ENCODE measurements around the gene RHO. TPM values are rescaled to one million over a fixed set of nuclear protein-coding genes. Genes with fewer than 3 reads are reported as not detected.

The RHO gene
- total and polyA plus RNA-seq, 2 experiments from 2014 or later = 0.19 TPM; not detected in 1

DNA sequence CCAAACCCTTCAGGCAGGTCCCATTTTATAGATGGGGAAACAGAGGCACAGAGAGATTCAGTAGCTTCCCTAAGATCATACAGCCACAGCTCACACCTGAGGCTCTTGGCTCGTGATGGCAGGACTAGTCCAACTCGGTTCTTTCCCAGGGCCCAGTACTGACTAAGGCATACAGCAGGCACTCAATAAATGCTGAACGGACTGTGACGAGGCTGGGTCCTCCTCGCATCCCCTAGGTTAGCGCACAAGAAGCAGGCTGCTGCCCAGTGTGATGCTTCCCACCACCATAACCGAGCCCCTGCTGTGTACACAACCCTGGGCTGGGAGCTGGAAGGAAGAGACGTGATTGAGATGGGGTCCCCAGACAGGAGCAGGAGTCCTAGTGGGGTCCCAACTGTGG is 53.2 kb downstream of the RHO start:
- H3K4me1 ChIP-seq (ENCODE audit: insufficient read depth) = no peaks in the 10 kb centered on the region
- H3K36me3 ChIP-seq (replicated peaks; ENCODE audit: insufficient read depth, low read depth) = no peaks in the 10 kb centered on the region
- no peak for DNase-seq (ENCODE audit: low spot score)
- 82% methylated on average over 8 of the region's 8 CpGs for WGBS (ENCODE audit: low lambda C conversion rate, missing lambda C conversion rate)
- H3K4me3 ChIP-seq = no peak overlapping the region
- H2AFZ ChIP-seq = no peak overlapping the region
- H3K4me2 ChIP-seq = no peak overlapping the region
- H3K9me2 ChIP-seq (replicated peaks; ENCODE audit: insufficient read depth) = no peaks in the 10 kb centered on the region
- no peak for TF ChIP-seq EZH2phosphoT487 (IDR thresholded peaks at IDR 0.05; ENCODE audit: low read depth, severe bottlenecking, unreplicated experiment)
- no peak for TF ChIP-seq EZH2 (IDR thresholded peaks at IDR 0.05; ENCODE audit: borderline replicate concordance)
- TF ChIP-seq, protein P1, sequence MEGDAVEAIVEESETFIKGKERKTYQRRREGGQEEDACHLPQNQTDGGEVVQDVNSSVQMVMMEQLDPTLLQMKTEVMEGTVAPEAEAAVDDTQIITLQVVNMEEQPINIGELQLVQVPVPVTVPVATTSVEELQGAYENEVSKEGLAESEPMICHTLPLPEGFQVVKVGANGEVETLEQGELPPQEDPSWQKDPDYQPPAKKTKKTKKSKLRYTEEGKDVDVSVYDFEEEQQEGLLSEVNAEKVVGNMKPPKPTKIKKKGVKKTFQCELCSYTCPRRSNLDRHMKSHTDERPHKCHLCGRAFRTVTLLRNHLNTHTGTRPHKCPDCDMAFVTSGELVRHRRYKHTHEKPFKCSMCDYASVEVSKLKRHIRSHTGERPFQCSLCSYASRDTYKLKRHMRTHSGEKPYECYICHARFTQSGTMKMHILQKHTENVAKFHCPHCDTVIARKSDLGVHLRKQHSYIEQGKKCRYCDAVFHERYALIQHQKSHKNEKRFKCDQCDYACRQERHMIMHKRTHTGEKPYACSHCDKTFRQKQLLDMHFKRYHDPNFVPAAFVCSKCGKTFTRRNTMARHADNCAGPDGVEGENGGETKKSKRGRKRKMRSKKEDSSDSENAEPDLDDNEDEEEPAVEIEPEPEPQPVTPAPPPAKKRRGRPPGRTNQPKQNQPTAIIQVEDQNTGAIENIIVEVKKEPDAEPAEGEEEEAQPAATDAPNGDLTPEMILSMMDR (IDR thresholded peaks at IDR 0.05; ENCODE audit: poor library complexity) = no peak
- no peaks in the 10 kb centered on the region for H4K20me1 ChIP-seq (ENCODE audit: insufficient read depth, poor library complexity, severe bottlenecking)
- no peaks in the 10 kb centered on the region for H3K9me3 ChIP-seq (ENCODE audit: low read depth)
- no peak overlapping the region for H3K27ac ChIP-seq
- no peaks in the 10 kb centered on the region for H3K27me3 ChIP-seq
- no peaks in the 10 kb centered on the region for H3K79me2 ChIP-seq

DNA sequence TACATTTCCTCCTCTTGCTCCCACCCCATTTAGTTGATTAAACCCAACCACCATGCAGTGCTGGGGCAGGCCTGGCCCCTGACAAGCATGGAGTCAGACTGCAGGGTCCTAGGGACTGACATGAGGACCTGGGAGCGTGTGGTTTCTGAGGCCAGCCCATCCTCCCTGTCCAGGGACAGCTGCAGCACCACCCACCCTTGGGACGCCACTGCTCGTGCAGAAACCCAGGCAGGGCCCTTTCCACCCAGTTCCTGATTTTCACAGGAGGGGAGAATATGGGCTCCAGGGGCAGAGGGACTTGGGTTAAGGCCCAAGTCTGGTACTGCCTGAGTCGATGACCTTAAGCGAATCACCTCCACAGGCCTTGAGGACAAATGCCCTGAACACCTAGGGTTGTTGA is 54.4 kb downstream of the RHO start:
- no peaks in the 10 kb centered on the region for H4K20me1 ChIP-seq (ENCODE audit: insufficient read depth, poor library complexity, severe bottlenecking)
- H3K4me1 ChIP-seq (ENCODE audit: insufficient read depth) = no peaks in the 10 kb centered on the region
- H3K9me3 ChIP-seq (ENCODE audit: low read depth) = no peaks in the 10 kb centered on the region
- H3K27ac ChIP-seq = no peak overlapping the region
- no peaks in the 10 kb centered on the region for H3K27me3 ChIP-seq
- H3K9me2 ChIP-seq (replicated peaks; ENCODE audit: insufficient read depth) = no peaks in the 10 kb centered on the region
- DNase-seq (ENCODE audit: low spot score) = no peak
- H3K79me2 ChIP-seq = no peaks in the 10 kb centered on the region
- H3K36me3 ChIP-seq (replicated peaks; ENCODE audit: insufficient read depth, low read depth) = no peaks in the 10 kb centered on the region
- no peak overlapping the region for H3K4me2 ChIP-seq
- no peak overlapping the region for H3K4me3 ChIP-seq
- no peak overlapping the region for H2AFZ ChIP-seq
- TF ChIP-seq EZH2phosphoT487 (IDR thresholded peaks at IDR 0.05; ENCODE audit: low read depth, severe bottlenecking, unreplicated experiment) (no peak), EZH2 (IDR thresholded peaks at IDR 0.05; ENCODE audit: borderline replicate concordance) (no peak)
- TF ChIP-seq, protein P1 (IDR thresholded peaks at IDR 0.05; ENCODE audit: poor library complexity) = no peak
- WGBS (ENCODE audit: low lambda C conversion rate, missing lambda C conversion rate) = 90% methylated on average over 5 of the region's 5 CpGs

DNA sequence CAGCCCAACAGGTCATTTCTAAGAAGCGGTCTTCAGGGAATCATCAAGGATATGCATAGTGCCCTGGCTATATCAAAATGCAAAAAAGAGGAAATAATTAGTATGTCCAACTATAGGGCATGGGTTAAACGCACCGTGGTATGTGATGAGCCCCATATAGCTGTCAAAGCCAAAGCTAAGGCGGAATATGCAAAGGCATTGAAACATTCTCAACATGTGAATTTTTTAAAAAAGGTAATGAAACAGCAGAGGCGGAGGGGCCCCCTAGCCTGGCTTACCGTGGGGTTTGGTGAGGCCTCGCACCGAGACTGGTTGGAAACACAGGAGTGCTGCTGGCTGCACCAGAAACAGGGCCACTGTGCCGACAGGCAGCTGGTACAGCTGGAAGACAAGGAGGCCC is 54.9 kb downstream of the RHO start:
- Histone ChIP-seq H3K79me2 (no peaks in the 10 kb centered on the region), H3K27ac (no peak overlapping the region), H2AFZ (no peak overlapping the region), H3K9me3 (ENCODE audit: low read depth) (no peaks in the 10 kb centered on the region), H3K4me1 (ENCODE audit: insufficient read depth) (no peaks in the 10 kb centered on the region), H3K27me3 (no peaks in the 10 kb centered on the region), H3K9me2 (replicated peaks; ENCODE audit: insufficient read depth) (no peaks in the 10 kb centered on the region), H4K20me1 (ENCODE audit: insufficient read depth, poor library complexity, severe bottlenecking) (no peaks in the 10 kb centered on the region), H3K4me3 (no peak overlapping the region), H3K36me3 (replicated peaks; ENCODE audit: insufficient read depth, low read depth) (no peaks in the 10 kb centered on the region), H3K4me2 (no peak overlapping the region)
- no peak for DNase-seq (ENCODE audit: low spot score)
- 95% methylated on average over 9 of the region's 9 CpGs for WGBS (ENCODE audit: low lambda C conversion rate, missing lambda C conversion rate)
- TF ChIP-seq EZH2phosphoT487 (IDR thresholded peaks at IDR 0.05; ENCODE audit: low read depth, severe bottlenecking, unreplicated experiment) (no peak), EZH2 (IDR thresholded peaks at IDR 0.05; ENCODE audit: borderline replicate concordance) (no peak)
- TF ChIP-seq, protein P1 (IDR thresholded peaks at IDR 0.05; ENCODE audit: poor library complexity) = no peak

DNA sequence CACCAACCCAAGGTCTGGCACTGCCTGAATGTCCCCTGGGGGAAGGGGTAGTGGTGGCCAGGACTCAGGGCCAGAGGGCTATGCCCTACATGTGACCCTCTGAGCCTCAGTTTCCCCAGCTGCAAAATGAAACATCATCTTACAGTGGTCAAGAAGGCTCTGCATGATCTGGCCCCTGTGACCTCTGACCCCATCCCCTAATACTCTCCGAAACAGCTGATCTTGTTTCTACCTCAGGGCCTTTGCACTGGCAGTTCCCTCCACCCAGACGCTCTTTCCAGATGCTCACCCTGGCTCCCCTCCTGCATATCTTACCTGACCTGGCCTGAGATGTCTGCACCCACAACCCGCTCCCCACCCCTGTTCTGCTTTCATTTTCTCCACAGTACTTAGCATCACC is 56.2 kb downstream of the RHO start:
- Histone ChIP-seq H3K27me3 (no peaks in the 10 kb centered on the region), H2AFZ (no peak overlapping the region), H3K27ac (no peak overlapping the region), H3K4me2 (no peak overlapping the region), H3K9me2 (replicated peaks; ENCODE audit: insufficient read depth) (no peaks in the 10 kb centered on the region), H3K36me3 (replicated peaks; ENCODE audit: insufficient read depth, low read depth) (no peaks in the 10 kb centered on the region), H3K4me1 (ENCODE audit: insufficient read depth) (no peaks in the 10 kb centered on the region), H3K4me3 (no peak overlapping the region), H3K79me2 (no peaks in the 10 kb centered on the region), H4K20me1 (ENCODE audit: insufficient read depth, poor library complexity, severe bottlenecking) (no peaks in the 10 kb centered on the region), H3K9me3 (ENCODE audit: low read depth) (no peaks in the 10 kb centered on the region)
- WGBS (ENCODE audit: low lambda C conversion rate, missing lambda C conversion rate) = 79% methylated on average over 3 of the region's 3 CpGs
- TF ChIP-seq EZH2 (IDR thresholded peaks at IDR 0.05; ENCODE audit: borderline replicate concordance) = no peak
- TF ChIP-seq, protein P1 (IDR thresholded peaks at IDR 0.05; ENCODE audit: poor library complexity) = no peak
- TF ChIP-seq EZH2phosphoT487 (IDR thresholded peaks at IDR 0.05; ENCODE audit: low read depth, severe bottlenecking, unreplicated experiment) = no peak
- DNase-seq (ENCODE audit: low spot score) = no peak
